GM10248 (cell line): ENCODE measurements around the gene HIC1.

ENCODE experiments used
- CTCF ChIA-PET: fragments of 300-600 bp; sonication (Branson Sonifier 250); formaldehyde crosslinking; extraction: SDS; loops from one replicate; lab custom pipeline; 2021; ENCODE audit warnings: antibody characterized with exemption; lab: Yijun Ruan, JAX
- POLR2A ChIA-PET: fragments of 350-650 bp; sonication (Branson Sonifier 250); formaldehyde crosslinking; extraction: SDS; loops from one replicate; lab custom pipeline; 2020; ENCODE audit warnings: antibody characterized with exemption; lab: Yijun Ruan, JAX
- DNase-seq: peaks from one replicate; pipeline ENCODE4 v3.0.0; 2012; ENCODE audit errors: extremely low spot score
- TF ChIP-seq, protein P1 (sequence below): IDR thresholded peaks from 2 replicates; pipeline ENCODE4 v1.5.1; 2012; ENCODE audit warnings: mild to moderate bottlenecking, low read depth; ENCODE audit errors: extremely low read depth, missing control alignments, control extremely low read depth

HIC1 gene

DNA sequence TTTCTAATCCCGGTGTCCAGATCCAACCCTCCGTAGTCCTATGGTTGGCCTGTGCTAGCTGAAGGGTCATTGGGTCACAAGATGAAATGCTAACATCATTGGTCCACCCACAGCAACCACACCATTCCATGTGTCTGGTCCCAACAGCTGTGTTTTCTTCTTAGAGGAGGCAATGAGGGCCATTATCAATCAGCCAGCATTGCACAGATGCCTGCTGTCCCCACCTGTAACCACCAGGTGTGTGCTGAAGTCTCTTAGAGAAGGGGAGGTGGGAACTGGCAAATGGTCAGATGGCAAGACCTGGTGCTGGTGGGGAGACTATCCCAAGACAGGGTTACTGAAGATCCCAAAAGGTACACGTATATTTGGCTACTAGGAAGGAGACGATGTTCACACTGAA is 37.4 kb downstream of the HIC1 start:
- TF ChIP-seq, protein P1, sequence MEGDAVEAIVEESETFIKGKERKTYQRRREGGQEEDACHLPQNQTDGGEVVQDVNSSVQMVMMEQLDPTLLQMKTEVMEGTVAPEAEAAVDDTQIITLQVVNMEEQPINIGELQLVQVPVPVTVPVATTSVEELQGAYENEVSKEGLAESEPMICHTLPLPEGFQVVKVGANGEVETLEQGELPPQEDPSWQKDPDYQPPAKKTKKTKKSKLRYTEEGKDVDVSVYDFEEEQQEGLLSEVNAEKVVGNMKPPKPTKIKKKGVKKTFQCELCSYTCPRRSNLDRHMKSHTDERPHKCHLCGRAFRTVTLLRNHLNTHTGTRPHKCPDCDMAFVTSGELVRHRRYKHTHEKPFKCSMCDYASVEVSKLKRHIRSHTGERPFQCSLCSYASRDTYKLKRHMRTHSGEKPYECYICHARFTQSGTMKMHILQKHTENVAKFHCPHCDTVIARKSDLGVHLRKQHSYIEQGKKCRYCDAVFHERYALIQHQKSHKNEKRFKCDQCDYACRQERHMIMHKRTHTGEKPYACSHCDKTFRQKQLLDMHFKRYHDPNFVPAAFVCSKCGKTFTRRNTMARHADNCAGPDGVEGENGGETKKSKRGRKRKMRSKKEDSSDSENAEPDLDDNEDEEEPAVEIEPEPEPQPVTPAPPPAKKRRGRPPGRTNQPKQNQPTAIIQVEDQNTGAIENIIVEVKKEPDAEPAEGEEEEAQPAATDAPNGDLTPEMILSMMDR, result no peak
- CTCF ChIA-PET, result interaction anchor here (0.7 to 12.7 kb wide), 3 partner anchors 10 to 35 kb away, joined by 4 to 188 read pairs (median 7); partner anchors contain the start of gene HIC1
- no peak for DNase-seq
- POLR2A ChIA-PET, result interaction anchor here (0.6 to 0.7 kb wide), 2 partner anchors 17 to 20 kb away, joined by 3 read pairs; no protein-coding TSS in a partner anchor

DNA sequence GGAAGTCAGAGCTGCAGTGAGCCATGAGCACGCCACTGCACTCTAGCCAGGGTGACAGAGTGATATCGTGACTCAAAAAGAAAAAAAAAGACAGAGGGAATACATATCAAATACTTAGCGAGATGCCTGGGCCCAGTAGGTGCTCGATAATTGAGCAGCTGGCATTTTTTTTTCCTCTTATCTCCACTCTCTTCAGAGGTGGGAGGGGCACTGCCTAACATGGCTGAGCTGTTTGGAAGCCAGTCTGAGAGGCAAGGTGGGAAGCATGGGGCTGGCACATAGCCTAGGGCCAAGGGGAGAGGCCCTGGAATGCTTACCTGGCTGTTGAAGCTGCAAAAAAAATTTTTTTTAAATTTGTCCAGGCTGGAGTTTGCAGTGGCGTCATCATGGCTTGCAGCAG is 38.4 kb downstream of the HIC1 start:
- CTCF ChIA-PET, result interaction anchor here (1.2 to 2.8 kb wide), 3 partner anchors 28 to 151 kb away, joined by 3 to 10 read pairs (median 6); partner anchors contain the start of gene HIC1
- TF ChIP-seq, protein P1, result no peak
- POLR2A ChIA-PET, result no interaction called here
- no peak for DNase-seq

DNA sequence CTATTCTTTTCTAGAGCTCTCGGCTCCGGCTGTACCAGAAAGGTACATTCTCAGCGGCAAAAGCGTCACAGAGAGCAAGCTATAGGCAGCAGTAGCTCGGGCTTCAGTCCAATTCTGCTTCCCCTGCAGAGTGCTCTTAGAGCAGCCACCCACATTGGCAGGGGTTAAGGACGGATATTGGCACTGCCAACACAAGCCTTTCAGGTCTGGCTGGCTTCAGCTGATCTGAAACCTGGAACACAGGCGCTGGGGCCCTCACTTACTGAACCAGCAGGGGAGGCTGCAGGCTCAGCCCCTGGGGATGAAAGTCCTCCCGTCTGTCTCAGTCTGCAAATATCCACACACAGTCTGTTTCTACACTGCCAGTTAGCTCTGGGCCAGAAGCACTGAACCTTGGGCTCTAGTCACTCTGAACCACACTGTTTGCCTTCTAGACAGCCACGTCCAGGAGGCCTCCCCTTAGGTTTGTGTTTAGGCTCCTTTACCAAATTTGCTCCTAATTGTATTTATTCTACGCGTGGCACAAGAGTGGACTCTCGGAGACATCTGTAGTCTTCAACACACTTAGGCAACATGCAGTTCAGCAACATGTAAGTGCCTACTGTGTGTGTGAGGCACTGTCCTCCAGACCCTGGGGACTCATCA is 40.1 kb downstream of the HIC1 start:
- ChIA-PET CTCF (interaction anchor here (0.7 to 2.8 kb wide), 21 partner anchors 9 to 188 kb away, joined by 3 to 17 read pairs (median 4); partner anchors contain the start of gene HIC1), POLR2A (interaction anchor here (1.8 kb wide), 1 partner anchor 149 kb away, joined by 4 read pairs; no protein-coding TSS in a partner anchor)
- DNase-seq, result peak; percentile 43
- TF ChIP-seq, protein P1, result peak; percentile 55

DNA sequence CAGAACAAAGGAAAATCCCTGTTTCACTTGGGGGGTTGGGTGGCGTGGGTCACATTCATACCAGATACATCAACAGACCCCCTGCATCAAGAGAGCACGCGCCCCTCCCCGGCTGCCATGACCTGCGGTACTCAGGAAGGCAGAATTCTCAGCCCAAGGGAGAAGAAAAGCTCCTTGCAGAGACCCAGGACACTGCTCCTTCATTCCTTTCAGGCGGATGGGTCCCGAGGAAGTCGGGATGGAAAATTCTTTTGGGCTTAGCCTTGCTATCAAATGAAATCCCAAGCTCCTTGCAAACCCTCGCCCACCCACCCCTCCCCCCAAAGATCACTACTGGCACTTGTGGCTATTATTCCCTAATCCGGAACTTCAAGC is 40.6 kb downstream of the HIC1 start:
- TF ChIP-seq, protein P1, result no peak
- ChIA-PET CTCF (interaction anchor here (1.0 to 2.8 kb wide), 11 partner anchors 9 to 187 kb away, joined by 3 to 17 read pairs (median 4); partner anchors contain the start of gene HIC1), POLR2A (interaction anchor here (1.0 to 1.8 kb wide), 2 partner anchors 17 to 149 kb away, joined by 3 to 4 read pairs; no protein-coding TSS in a partner anchor)
- DNase-seq, result no peak

DNA sequence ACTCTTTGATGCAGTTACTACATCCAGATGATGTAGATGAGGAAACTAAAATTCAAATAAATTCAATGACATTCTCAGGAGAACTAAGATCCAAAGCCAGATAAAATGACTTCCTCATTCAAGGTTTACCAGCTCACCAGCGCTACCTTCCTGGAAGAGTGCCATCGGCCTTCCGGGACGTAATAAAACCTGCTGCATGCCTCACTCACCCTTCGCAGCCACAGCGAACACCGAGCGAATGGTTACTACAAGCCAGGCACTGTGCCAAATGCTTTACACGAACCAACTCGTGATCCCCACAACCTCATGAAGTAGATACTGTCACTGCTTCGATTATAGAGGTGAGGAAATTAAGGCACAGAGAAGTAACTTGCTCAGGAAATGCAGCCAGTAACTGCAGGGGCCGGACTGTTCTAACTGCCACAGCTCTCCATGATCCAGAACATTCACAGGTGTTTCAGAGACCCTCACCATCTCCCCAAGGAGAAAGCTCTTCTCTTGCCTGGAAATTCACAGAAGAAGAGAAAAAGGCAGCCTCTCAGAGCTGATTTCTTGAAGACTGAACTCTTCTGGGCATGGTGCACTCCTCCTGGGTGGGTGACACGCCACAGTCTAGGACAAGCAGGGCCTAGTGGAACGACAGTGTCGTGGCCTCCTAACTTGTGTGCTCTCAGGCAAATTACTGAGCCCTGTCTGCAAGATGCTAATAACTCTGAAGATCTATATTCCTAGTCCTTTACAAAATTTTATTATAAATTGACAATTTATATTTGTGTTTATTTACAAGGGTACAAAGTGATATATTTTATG is 46.8 kb downstream of the HIC1 start:
- DNase-seq, result no peak
- TF ChIP-seq, protein P1, result no peak
- CTCF ChIA-PET, result interaction anchor here (1.3 to 1.5 kb wide), 3 partner anchors 10 to 37 kb away, joined by 4 to 5 read pairs (median 4); no protein-coding TSS in a partner anchor
- POLR2A ChIA-PET, result no interaction called here
